ENCODE data around the gene MAZ. TPM values are rescaled to one million over a fixed set of nuclear protein-coding genes. Genes with fewer than 3 reads are reported as not detected.

MAZ gene
- total and polyA plus RNA-seq, 2 of the 13 experiments (the other 11 are each of a cell fraction or from before 2014, with no cell fraction given) = 203 to 277 TPM

DNA sequence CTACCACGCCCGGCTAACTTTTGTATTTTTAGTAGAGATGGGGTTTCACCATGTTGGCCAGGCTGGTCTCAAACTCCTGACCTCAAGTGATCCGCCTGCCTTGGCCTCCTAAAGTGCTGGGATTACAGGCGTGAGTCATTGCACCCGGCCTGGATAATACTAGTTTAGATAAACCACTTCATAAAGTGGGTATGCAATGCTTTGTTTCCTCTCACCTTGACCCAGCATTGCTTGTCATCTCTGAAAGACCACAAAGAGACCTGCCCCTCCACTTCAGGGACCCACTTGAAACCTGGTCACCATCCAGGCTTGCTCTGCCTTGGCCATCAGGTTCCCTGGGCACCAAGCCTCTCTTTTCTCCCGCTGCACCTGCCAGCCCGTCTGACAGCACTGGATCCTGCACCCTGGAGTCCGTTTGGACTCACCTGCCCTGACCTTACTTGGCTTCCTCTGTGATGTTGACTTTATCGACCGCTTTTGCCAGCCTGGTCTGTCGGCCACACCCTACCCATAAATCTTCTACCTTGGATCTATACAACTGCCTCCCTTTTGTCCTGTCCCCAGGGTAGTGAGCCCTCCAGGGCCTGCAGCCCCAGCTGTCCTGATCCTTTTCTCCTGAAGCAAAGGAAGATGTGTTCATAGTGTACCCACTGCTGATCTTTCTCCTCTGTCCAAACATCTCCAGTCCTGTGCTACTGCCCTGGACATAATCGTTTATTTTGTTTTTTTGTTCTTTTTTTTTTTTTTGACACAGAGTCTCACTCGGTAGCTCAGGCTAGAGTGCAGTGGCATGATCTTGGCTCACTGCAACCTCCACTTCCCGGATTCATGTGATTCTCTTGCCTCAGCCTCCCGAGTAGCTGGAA is 40.9 kb upstream of the MAZ start (continued):
- no peak; the same call in 1 of the 2 replicates for TF ChIP-seq GATA4 (IDR thresholded peaks at IDR 0.05; ENCODE audit: borderline replicate concordance, low read depth)
- TF ChIP-seq, protein P1, sequence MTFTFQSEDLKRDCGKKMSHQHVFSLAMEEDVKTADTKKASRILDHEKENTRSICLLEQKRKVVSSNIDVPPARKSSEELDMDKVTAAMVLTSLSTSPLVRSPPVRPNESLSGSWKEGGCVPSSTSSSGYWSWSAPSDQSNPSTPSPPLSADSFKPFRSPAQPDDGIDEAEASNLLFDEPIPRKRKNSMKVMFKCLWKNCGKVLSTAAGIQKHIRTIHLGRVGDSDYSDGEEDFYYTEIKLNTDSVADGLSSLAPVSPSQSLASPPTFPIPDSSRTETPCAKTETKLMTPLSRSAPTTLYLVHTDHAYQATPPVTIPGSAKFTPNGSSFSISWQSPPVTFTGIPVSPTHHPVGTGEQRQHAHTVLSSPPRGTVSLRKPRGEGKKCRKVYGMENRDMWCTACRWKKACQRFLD (CRISPR knock-in tag; IDR thresholded peaks at IDR 0.05; ENCODE audit: borderline replicate concordance) = 0 out of 2 replicates have a peak, but pooled peaks have one; percentile 65
- TF ChIP-seq MXD4 (CRISPR knock-in tag; IDR thresholded peaks at IDR 0.05) = peak; percentile 21; the same call in 1 of the 2 replicates
- 0 out of 2 replicates have a peak, but pooled peaks have one; percentile 64 for TF ChIP-seq ZSCAN31 (CRISPR knock-in tag; IDR thresholded peaks at IDR 0.05; ENCODE audit: low read depth)
- TF ChIP-seq ZNF496 (CRISPR knock-in tag; IDR thresholded peaks at IDR 0.05; ENCODE audit: insufficient replicate concordance) = no peak
- no peak for TF ChIP-seq HNRNPUL1 (IDR thresholded peaks at IDR 0.05; ENCODE audit: low read depth, low read length)
- no peak; the same call in 1 of the 2 replicates for TF ChIP-seq EEA1 (CRISPR knock-in tag; IDR thresholded peaks at IDR 0.05; ENCODE audit: borderline replicate concordance)
- TF ChIP-seq SUZ12 (IDR thresholded peaks at IDR 0.05; ENCODE audit: low read depth, low read length) = no peak
- TF ChIP-seq, protein P2, sequence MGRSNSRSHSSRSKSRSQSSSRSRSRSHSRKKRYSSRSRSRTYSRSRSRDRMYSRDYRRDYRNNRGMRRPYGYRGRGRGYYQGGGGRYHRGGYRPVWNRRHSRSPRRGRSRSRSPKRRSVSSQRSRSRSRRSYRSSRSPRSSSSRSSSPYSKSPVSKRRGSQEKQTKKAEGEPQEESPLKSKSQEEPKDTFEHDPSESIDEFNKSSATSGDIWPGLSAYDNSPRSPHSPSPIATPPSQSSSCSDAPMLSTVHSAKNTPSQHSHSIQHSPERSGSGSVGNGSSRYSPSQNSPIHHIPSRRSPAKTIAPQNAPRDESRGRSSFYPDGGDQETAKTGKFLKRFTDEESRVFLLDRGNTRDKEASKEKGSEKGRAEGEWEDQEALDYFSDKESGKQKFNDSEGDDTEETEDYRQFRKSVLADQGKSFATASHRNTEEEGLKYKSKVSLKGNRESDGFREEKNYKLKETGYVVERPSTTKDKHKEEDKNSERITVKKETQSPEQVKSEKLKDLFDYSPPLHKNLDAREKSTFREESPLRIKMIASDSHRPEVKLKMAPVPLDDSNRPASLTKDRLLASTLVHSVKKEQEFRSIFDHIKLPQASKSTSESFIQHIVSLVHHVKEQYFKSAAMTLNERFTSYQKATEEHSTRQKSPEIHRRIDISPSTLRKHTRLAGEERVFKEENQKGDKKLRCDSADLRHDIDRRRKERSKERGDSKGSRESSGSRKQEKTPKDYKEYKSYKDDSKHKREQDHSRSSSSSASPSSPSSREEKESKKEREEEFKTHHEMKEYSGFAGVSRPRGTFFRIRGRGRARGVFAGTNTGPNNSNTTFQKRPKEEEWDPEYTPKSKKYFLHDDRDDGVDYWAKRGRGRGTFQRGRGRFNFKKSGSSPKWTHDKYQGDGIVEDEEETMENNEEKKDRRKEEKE (IDR thresholded peaks at IDR 0.05) = no peak
- peak; percentile 59; the same call in 1 of the 2 replicates for TF ChIP-seq NFIC (IDR thresholded peaks at IDR 0.05; ENCODE audit: low read length)
- TF ChIP-seq SOX6 (IDR thresholded peaks at IDR 0.05) = no peak
- peak; percentile 98 for TF ChIP-seq SOX6 (CRISPR knock-in tag; IDR thresholded peaks at IDR 0.05)
- TF ChIP-seq MZF1 (CRISPR knock-in tag; IDR thresholded peaks at IDR 0.05; ENCODE audit: borderline replicate concordance) = peak; percentile 37; the same call in 1 of the 2 replicates
- TF ChIP-seq TCF7 (IDR thresholded peaks at IDR 0.05; ENCODE audit: low read depth) = peak; percentile 71
- 0 out of 2 replicates have a peak, but pooled peaks have one; percentile 57 for TF ChIP-seq SMARCC2 (IDR thresholded peaks at IDR 0.05)
- peak; percentile 100 for TF ChIP-seq FOXA3 (CRISPR knock-in tag; IDR thresholded peaks at IDR 0.05)
- TF ChIP-seq LCORL (IDR thresholded peaks at IDR 0.05) = peak; percentile 42; the same call in 1 of the 2 replicates
- peak; percentile 100 for TF ChIP-seq LCORL (CRISPR knock-in tag; IDR thresholded peaks at IDR 0.05)
- TF ChIP-seq KDM3A (CRISPR knock-in tag; IDR thresholded peaks at IDR 0.05; ENCODE audit: low read depth) = peak; percentile 87; the same call in 1 of the 2 replicates
- no peak for TF ChIP-seq HMGA1 (CRISPR knock-in tag; conservative IDR thresholded peaks at IDR 0.05)
- peak; percentile 64; the same call in 1 of the 2 replicates for TF ChIP-seq ZNF652 (CRISPR knock-in tag; IDR thresholded peaks at IDR 0.05; ENCODE audit: borderline replicate concordance, low read depth)
- TF ChIP-seq NONO (IDR thresholded peaks at IDR 0.05) = no peak
- TF ChIP-seq NONO (CRISPR knock-in tag; conservative IDR thresholded peaks at IDR 0.05) = peak; percentile 95
- peak; percentile 67; the same call in 1 of the 2 replicates for TF ChIP-seq NCOA1 (CRISPR knock-in tag; IDR thresholded peaks at IDR 0.05)
- TF ChIP-seq TGIF2 (CRISPR knock-in tag; IDR thresholded peaks at IDR 0.05) = peak; percentile 33; the same call in 1 of the 2 replicates
- TF ChIP-seq, protein P3, sequence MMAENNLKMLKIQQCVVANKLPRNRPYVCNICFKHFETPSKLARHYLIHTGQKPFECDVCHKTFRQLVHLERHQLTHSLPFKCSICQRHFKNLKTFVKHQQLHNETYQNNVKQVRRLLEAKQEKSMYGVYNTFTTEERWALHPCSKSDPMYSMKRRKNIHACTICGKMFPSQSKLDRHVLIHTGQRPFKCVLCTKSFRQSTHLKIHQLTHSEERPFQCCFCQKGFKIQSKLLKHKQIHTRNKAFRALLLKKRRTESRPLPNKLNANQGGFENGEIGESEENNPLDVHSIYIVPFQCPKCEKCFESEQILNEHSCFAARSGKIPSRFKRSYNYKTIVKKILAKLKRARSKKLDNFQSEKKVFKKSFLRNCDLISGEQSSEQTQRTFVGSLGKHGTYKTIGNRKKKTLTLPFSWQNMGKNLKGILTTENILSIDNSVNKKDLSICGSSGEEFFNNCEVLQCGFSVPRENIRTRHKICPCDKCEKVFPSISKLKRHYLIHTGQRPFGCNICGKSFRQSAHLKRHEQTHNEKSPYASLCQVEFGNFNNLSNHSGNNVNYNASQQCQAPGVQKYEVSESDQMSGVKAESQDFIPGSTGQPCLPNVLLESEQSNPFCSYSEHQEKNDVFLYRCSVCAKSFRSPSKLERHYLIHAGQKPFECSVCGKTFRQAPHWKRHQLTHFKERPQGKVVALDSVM (CRISPR knock-in tag; IDR thresholded peaks at IDR 0.05) = peak; percentile 94

All from HepG2 (cell line).